GM19438 (cell line): Measurements from ENCODE around the gene CD209.
A peak's percentile ranks its signal among the peaks of the same experiment; 100 is the strongest.

Source experiments
- ATAC-seq: cut with Tn5 transposase; IDR thresholded peaks from one replicate; pipeline ENCODE4 v1.9.1; 2021; ENCODE audit warnings: low read depth; ENCODE audit not compliant: unreplicated experiment

The CD209 gene

DNA sequence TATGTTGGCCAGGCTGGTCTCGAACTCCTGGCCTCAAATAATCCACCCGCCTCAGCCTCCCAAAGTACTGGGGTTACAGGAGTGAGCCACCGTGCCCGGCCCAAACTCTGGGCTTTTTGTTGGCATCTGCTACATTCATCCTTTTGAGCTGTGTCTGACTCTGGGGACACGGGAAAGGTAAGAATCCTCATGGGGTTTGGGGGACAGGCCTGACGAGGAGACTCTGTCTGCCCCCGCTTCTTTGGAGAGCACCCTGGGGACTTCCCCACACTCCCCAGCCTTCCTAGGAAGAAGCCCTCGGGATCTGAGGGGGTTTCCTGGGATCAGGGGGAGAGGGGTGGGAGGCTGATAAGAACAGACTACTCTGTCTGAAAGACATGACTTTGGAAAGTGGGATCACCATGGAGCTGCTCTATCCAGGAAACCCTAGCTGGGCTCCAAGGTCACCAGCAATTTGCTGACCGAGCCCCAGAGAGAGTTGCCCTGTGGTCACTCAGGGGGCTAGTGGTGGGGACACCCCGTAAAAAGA is 37.3 kb downstream of the CD209 start:
- no peak for ATAC-seq

GRCh38 chr19:7706955-7707456 is 40.3 kb downstream of the CD209 start:
- no peak for ATAC-seq

GRCh38 chr19:7706188-7706954 is 41.0 kb downstream of the CD209 start:
- ATAC-seq = no peak

DNA sequence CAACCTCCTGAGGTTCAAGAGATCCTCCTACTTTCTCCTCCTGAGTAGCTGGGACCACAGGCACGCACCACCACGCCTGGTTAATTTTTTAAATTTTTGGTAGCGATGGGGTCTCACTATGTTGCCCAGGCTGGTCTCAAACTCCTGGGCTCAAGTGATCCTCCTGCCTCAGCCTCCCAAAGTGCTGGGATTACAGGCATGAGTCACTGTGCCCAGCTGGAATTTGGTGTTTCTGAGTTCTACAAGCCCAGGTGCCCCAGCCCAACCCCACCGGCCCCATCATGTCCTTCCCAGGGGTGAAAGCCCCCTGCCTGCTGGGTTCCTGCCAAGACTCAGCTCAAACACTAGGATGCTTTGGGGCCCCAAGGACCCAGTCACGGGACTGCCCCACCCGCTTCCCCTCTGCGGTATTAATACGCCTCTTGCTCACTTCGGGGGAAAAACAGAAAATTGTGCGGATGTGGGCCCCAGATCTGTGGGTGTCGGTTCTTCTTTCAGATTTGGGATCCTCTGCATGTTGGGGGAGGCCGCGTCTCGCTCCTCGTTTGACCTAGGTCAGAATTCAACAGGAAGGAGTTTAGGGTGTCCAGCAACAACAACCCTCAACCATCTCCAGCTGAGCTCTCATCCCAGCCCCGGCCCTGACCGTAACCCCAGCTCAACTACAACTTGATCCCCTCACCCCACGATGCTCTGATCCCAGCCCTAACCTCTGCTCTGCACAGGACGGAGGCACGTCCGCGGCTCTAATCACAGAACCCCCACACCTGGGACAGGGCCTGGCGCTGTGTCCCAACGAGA is 41.7 kb downstream of the CD209 start:
- ATAC-seq = no peak

DNA sequence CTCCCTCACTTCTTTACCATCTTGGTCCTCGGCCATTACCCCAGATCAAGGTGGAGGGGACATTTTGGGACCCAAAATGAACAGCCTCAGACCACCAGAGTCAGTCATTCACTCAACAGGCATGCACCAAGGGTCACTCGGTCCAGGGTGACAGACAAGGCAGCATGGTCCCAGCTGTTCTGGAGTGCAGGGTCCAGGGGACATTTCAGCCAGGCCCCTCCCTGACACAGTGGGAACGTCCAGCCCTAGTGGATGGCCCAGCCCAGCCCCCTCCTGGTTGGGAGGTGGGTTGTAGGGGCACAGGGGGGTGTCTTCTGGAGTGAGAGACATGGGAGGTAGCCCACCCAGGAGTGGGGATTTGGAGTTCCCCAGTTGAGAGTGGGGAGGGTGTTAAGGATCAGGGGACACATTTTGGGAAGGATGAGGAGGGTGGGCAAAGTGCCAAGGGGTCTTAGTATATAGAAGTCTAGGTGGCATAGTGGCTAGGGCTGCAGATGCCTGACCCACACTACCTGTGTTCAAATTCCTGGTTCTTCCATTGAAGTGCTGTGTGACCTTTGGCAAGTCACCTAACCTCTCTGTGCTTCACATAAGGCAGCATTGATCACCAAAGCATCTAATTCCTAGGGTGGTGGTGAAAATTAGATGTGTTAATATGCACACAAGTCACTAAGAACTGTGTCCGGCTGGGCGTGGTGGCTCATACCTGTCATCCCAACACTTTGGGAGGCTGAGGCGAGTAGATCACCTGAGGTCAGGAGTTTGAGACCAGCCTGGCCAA is 42.9 kb downstream of the CD209 start:
- no peak for ATAC-seq

DNA sequence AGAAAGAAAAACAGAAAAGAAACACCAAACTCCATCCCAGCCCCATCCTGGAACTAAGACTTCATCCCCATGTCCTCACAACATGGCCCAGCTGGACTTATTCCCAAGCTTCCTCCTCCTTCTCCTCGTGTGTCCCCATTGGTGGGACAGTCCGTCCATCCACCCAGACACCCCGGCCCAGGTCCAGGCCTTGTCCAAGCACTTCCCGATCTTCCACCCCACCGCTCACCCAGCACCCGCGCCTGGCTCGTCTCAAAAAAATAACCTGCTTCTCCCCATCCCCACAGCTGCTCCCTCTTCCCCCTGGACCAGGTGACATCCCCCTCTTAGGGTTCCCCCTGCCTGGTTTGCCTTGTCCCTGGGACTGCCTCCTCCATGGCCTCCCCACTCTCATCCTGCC is 44.0 kb downstream of the CD209 start:
- no peak for ATAC-seq

GRCh38 chr19:7701654-7702457 is 45.5 kb downstream of the CD209 start, which contains the start of gene FCER2:
TSS of gene FCER2 (minus strand) at chr19:7702131. CDS start at chr19:7699760, 2,371 bp downstream.
- ATAC-seq = peak; percentile 63

- no peak for ATAC-seq
These were observed 46.2 kb downstream of the CD209 start for GRCh38 chr19:7701049-7701653.

- ATAC-seq = no peak
These were observed 47.6 kb downstream of the CD209 start for GRCh38 chr19:7699417-7700401.

DNA sequence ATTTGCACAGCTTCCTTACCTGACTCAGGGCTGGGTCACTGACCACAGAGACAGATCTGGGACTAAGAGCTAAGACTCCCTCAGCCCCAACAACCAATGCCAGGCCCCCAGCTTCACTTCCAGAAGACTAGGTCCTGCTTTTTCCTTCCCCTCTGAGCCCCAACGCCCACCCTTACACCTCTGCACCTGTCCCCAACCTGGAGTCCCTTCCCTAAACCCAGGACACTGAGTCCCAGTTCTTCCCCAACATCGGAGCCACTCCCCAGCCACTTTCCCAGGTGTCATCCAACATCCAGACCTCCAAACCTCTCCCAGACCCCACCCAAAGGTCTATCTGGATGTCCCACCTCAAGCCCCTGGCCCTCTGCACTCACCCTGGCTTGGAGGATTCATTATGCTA is 48.3 kb downstream of the CD209 start:
- no peak for ATAC-seq

DNA sequence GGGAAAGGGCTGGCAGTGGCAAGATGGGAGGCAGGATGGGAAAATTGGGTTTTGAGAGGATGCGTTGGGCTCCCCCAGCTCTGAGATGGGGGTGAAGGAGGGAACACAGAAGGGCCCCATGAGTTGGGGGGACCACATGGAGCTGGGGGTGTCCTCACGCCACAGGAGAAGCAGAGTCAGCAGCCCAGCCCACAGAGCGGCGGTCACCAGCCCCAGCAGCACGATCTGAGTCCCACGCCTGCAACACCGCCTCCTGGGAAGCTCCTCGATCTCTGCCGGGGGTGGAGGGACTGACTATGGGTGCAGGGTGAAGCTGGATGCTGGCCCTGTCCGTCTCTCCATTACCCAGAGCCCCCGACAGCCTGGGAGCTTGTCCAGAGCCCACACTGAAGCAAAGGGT is 48.8 kb downstream of the CD209 start:
- ATAC-seq = no peak

DNA sequence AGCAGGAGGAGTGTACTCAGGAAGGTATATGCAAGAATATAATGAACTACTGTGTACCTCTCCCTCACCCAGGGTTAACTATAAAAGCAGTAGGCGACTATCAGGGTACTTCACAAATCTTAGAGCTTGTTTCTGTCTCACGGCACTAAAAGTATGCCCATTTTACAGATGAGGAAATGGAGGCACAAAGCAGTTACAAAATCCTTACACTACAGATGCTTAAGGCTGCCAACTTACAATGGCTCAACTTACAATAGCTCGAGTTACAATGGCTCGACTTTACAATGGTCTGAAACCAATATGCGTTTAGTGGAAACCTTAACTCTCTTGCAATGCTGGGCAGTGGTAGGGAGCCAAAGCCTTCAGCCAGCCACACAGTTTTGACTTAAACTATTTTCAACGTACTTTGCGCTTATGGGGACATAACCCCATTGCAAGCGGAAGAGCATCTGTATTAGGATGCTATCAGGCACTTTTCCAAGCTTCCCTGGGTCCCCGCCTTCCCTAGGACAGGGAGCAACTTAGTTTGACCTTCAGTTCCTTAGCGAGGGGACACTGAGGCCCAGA is 49.5 kb downstream of the CD209 start:
- ATAC-seq = no peak

GRCh38 chr19:7694499-7694898 is 52.8 kb downstream of the CD209 start:
- ATAC-seq = no peak

DNA sequence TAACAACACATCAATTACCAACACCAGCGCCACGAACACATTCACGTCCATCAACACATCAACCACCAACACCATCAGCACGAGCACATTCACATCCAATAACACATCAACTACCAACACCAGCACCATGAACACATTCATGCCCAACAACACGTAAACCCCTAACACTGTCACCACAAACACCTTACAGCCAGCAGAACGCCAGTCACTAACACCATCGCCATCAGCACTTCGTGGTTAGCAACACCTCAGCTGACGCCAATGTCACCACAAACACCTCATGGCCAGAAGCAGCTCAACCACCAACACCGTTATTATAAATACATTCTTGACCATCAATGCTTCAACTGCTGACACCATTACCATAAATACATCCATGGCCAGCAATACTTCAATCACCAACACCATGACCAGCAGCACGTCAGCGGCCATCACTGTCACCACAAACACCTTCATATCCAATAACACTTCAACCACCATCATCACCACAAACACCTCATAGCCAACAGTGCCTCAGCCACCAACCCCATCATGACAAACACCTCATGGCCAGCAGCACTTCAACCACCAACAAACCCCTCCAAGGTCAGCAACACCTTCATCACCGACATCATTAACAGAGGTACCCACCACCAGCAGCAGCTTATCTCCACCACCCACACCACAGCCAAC is 54.8 kb downstream of the CD209 start:
- ATAC-seq = no peak

DNA sequence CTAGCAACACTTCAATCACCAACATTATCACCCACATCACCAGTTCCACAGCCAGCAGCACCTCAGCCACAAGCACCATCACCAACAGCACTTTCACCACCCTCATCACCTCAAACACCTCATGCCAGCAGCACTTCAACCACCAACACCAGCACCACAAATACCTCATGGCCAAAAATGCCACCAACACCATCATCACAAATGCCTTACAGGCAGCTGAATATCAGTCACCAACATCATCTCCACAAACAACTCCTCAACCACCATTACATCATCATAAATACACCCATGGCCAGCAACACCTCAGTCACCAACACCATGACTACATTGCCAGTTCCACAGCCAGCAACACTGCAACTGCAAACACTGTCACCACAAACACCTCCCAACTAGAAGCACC is 55.8 kb downstream of the CD209 start:
- no peak for ATAC-seq

DNA sequence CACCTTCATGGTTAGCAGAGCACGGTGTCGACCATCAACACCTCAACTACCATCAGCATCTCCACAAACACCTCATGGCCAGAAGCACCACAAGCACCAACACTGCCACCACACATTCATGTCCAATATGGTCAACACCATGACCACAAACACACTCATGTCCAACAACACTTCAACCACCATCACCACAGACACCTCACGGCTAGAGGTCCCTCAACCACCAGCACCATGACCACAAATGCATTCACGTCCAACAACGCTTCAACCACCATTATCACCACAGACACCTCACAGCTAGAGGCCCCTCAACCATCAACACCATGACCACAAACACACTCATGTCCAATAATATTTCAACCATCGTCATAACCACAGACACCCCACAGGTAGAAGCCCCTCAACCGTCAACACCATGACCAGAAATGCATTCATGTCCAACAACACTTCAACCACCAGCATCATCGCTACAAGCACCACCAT is 56.5 kb downstream of the CD209 start:
- ATAC-seq = no peak
